ENCODE measurements around the gene EVC2. TPM values are rescaled to one million over a fixed set of nuclear protein-coding genes. Genes with fewer than 3 reads are reported as not detected.
"Not testable (repeated sequence)": the region's sequence is repeated elsewhere in the genome, so short reads cannot be mapped to it uniquely, and the experiment has no call there.

The EVC2 gene
- total RNA-seq, 1 donor from 2014 or later: 12.6 TPM

GRCh38 chr4:5618051-5618960, 90.1 kb downstream of the EVC2 start:
- Histone ChIP-seq H3K4me3 (ENCODE audit: low read depth, low read length) (no peak overlapping the region), H3K36me3 (ENCODE audit: control insufficient read depth, insufficient read depth, low read length) (peaks cover 2% of the 10 kb centered on the region), H3K27me3 (ENCODE audit: control insufficient read depth, insufficient read depth, low read length) (no peaks in the 10 kb centered on the region)
- TF ChIP-seq, protein P1, sequence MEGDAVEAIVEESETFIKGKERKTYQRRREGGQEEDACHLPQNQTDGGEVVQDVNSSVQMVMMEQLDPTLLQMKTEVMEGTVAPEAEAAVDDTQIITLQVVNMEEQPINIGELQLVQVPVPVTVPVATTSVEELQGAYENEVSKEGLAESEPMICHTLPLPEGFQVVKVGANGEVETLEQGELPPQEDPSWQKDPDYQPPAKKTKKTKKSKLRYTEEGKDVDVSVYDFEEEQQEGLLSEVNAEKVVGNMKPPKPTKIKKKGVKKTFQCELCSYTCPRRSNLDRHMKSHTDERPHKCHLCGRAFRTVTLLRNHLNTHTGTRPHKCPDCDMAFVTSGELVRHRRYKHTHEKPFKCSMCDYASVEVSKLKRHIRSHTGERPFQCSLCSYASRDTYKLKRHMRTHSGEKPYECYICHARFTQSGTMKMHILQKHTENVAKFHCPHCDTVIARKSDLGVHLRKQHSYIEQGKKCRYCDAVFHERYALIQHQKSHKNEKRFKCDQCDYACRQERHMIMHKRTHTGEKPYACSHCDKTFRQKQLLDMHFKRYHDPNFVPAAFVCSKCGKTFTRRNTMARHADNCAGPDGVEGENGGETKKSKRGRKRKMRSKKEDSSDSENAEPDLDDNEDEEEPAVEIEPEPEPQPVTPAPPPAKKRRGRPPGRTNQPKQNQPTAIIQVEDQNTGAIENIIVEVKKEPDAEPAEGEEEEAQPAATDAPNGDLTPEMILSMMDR (IDR thresholded peaks at IDR 0.05; ENCODE audit: insufficient read depth, low read length, poor library complexity, severe bottlenecking): no peak
- no peak for DNase-seq (ENCODE audit: low read depth)

- H3K36me3 ChIP-seq (ENCODE audit: control insufficient read depth, insufficient read depth, low read length): peaks cover 2% of the 10 kb centered on the region
- no peak overlapping the region for H3K4me3 ChIP-seq (ENCODE audit: low read depth, low read length)
- TF ChIP-seq, protein P1 (IDR thresholded peaks at IDR 0.05; ENCODE audit: insufficient read depth, low read length, poor library complexity, severe bottlenecking): no peak
- H3K27me3 ChIP-seq (ENCODE audit: control insufficient read depth, insufficient read depth, low read length): no peaks in the 10 kb centered on the region
- DNase-seq (ENCODE audit: low read depth): no peak
Measured at GRCh38 chr4:5616331-5616950, 91.9 kb downstream of the EVC2 start.

GRCh38 chr4:5615496-5616075, 92.8 kb downstream of the EVC2 start:
- Histone ChIP-seq H3K27me3 (ENCODE audit: control insufficient read depth, insufficient read depth, low read length) (no peaks in the 10 kb centered on the region), H3K36me3 (ENCODE audit: control insufficient read depth, insufficient read depth, low read length) (peaks cover 2% of the 10 kb centered on the region), H3K4me3 (ENCODE audit: low read depth, low read length) (no peak overlapping the region)
- TF ChIP-seq, protein P1 (IDR thresholded peaks at IDR 0.05; ENCODE audit: insufficient read depth, low read length, poor library complexity, severe bottlenecking): no peak
- no peak for DNase-seq (ENCODE audit: low read depth)

DNA sequence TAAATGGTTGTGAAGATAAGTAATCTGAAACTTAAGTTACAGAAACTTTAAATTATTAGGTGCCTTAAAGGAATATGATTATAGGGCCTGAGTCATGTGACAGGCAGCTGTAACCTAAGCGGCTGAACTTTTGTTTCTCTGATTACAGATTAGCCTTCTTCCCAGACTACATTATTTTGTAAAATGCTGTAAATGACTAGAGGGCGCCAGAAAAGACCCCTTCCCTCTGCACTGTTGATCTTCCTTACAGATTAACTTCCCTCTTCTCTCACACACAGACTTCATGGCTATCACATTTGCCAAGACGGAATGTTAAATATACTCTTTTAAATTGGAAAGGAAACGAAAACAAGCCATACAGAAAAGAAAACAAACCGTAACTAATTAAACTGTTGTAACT, 96.6 kb downstream of the EVC2 start:
- TF ChIP-seq, protein P1 (IDR thresholded peaks at IDR 0.05; ENCODE audit: insufficient read depth, low read length, poor library complexity, severe bottlenecking): no peak
- Histone ChIP-seq H3K36me3 (ENCODE audit: control insufficient read depth, insufficient read depth, low read length) (no peaks in the 10 kb centered on the region), H3K27me3 (ENCODE audit: control insufficient read depth, insufficient read depth, low read length) (no peaks in the 10 kb centered on the region), H3K4me3 (ENCODE audit: low read depth, low read length) (no peak overlapping the region)
- DNase-seq (ENCODE audit: low read depth): no peak

GRCh38 chr4:5609306-5610007, 98.9 kb downstream of the EVC2 start:
- TF ChIP-seq, protein P1 (IDR thresholded peaks at IDR 0.05; ENCODE audit: insufficient read depth, low read length, poor library complexity, severe bottlenecking): no peak

GRCh38 chr4:5593828-5594227, 114.5 kb downstream of the EVC2 start:
- not testable (repeated sequence) for DNase-seq (ENCODE audit: low read depth); H3K4me3 ChIP-seq (ENCODE audit: low read depth, low read length); H3K36me3 ChIP-seq (ENCODE audit: control insufficient read depth, insufficient read depth, low read length); H3K27me3 ChIP-seq (ENCODE audit: control insufficient read depth, insufficient read depth, low read length)

More at GRCh38 chr4:5609306-5610007, 98.9 kb downstream of the EVC2 start:
- Histone ChIP-seq H3K36me3 (ENCODE audit: control insufficient read depth, insufficient read depth, low read length) (no peaks in the 10 kb centered on the region), H3K4me3 (ENCODE audit: low read depth, low read length) (no peak overlapping the region), H3K27me3 (ENCODE audit: control insufficient read depth, insufficient read depth, low read length) (no peaks in the 10 kb centered on the region)
- no peak for DNase-seq (ENCODE audit: low read depth)

Data from kidney epithelial cell (primary cell).